Nephron (organoid): ENCODE data around the gene ERMARD.
A peak's percentile ranks its signal among the peaks of the same experiment; 100 is the strongest.

Source experiments
- H3K27ac Mint-ChIP-seq, 3 experiments: 2 replicates each; pipeline ENCODE4 v1.8.0; 2020; ENCODE audit warnings: mixed read lengths in 3 of 3, mild to moderate bottlenecking in 2 of 3, moderate library complexity in 1 of 3
- H3K27me3 Mint-ChIP-seq: 2 replicates; pipeline ENCODE4 v1.8.0; 2021; ENCODE audit warnings: low read depth, mild to moderate bottlenecking, moderate library complexity, mixed read lengths
- H3K36me3 Mint-ChIP-seq: 2 replicates; pipeline ENCODE4 v1.8.0; 2020; ENCODE audit warnings: low read depth, mixed read lengths
- H3K4me1 Mint-ChIP-seq: 2 replicates; pipeline ENCODE4 v1.8.0; 2020; ENCODE audit warnings: mixed read lengths
- H3K4me3 Mint-ChIP-seq, 3 experiments: 2 replicates each; pipeline ENCODE4 v1.8.0; 2020; ENCODE audit warnings: mild to moderate bottlenecking in 3 of 3, mixed read lengths in 3 of 3, moderate library complexity in 2 of 3
- H3K9me3 Mint-ChIP-seq: 2 replicates; pipeline ENCODE4 v1.8.0; 2020; ENCODE audit warnings: mixed read lengths
- CTCF ChIP-seq, 3 experiments: fragments of 200-600 bp; sonication (generic); IDR thresholded peaks; one replicate each; pipeline ENCODE4 v1.5.0; 2021; ENCODE audit warnings: antibody characterized with exemption in 3 of 3; ENCODE audit not compliant: unreplicated experiment in 3 of 3

ERMARD gene

GRCh38 chr6:169789146-169789943 lies 37.9 kb downstream of the ERMARD start:
- peaks cover 24% of the 10 kb centered on the region for H3K4me1 Mint-ChIP-seq
- peaks cover 15% of the 10 kb centered on the region for H3K27me3 Mint-ChIP-seq
- TF ChIP-seq CTCF (IDR thresholded peaks at IDR 0.05; ENCODE audit: unreplicated experiment in 3 of 3): no peak
- no peaks in the 10 kb centered on the region for H3K9me3 Mint-ChIP-seq
- H3K4me3 Mint-ChIP-seq: peak overlapping the region; percentile 86 to 92 (median 87)
- H3K27ac Mint-ChIP-seq: peak overlapping the region in 1 of 3 experiments; percentile 98
- peaks cover 4% of the 10 kb centered on the region for H3K36me3 Mint-ChIP-seq

- Mint-ChIP-seq H3K4me3 (peak overlapping the region; percentile 86 to 92 (median 87)), H3K36me3 (no peaks in the 10 kb centered on the region), H3K9me3 (no peaks in the 10 kb centered on the region), H3K4me1 (peaks cover 24% of the 10 kb centered on the region), H3K27ac (peak overlapping the region; percentile 90 to 98 (median 90)), H3K27me3 (peaks cover 21% of the 10 kb centered on the region)
- peak; percentile 98 to 100 (median 99) for TF ChIP-seq CTCF (IDR thresholded peaks at IDR 0.05; ENCODE audit: unreplicated experiment in 3 of 3)
These were observed 38.8 kb downstream of the ERMARD start for GRCh38 chr6:169789944-169790927.

GRCh38 chr6:169791721-169792131 lies 40.3 kb downstream of the ERMARD start:
- Mint-ChIP-seq H3K27me3 (peaks cover 24% of the 10 kb centered on the region), H3K4me3 (peak overlapping the region; percentile 63 to 68 (median 64)), H3K27ac (peak overlapping the region; percentile 29 to 90 (median 54)), H3K9me3 (no peaks in the 10 kb centered on the region), H3K36me3 (no peaks in the 10 kb centered on the region), H3K4me1 (peaks cover 24% of the 10 kb centered on the region)
- TF ChIP-seq CTCF (IDR thresholded peaks at IDR 0.05; ENCODE audit: unreplicated experiment in 3 of 3): no peak

- Mint-ChIP-seq H3K4me3 (no peak overlapping the region), H3K27me3 (peaks cover 24% of the 10 kb centered on the region), H3K27ac (no peak overlapping the region), H3K36me3 (no peaks in the 10 kb centered on the region), H3K9me3 (no peaks in the 10 kb centered on the region), H3K4me1 (peaks cover 24% of the 10 kb centered on the region)
- no peak for TF ChIP-seq CTCF (IDR thresholded peaks at IDR 0.05; ENCODE audit: unreplicated experiment in 3 of 3)
These were observed 41.0 kb downstream of the ERMARD start for GRCh38 chr6:169792306-169793015.

- H3K27me3 Mint-ChIP-seq: peaks cover 24% of the 10 kb centered on the region
- H3K9me3 Mint-ChIP-seq: no peaks in the 10 kb centered on the region
- H3K27ac Mint-ChIP-seq: no peak overlapping the region
- no peak overlapping the region for H3K4me3 Mint-ChIP-seq
- H3K36me3 Mint-ChIP-seq: no peaks in the 10 kb centered on the region
- TF ChIP-seq CTCF (IDR thresholded peaks at IDR 0.05; ENCODE audit: unreplicated experiment in 3 of 3): no peak
- H3K4me1 Mint-ChIP-seq: peaks cover 24% of the 10 kb centered on the region
These were observed 42.0 kb downstream of the ERMARD start for GRCh38 chr6:169793408-169793807.
